Lower leg skin (tissue), 3 donors: ENCODE data around the gene NLRP9.

Experiments used
- POLR2A ChIP-seq, 2 donors: fragments of 450-650 bp; IDR thresholded peaks; one replicate each; pipeline ENCODE4 v1.6.1; 2016 to 2017; ENCODE audit warnings: antibody characterized with exemption in 2 of 2, mild to moderate bottlenecking in 1 of 2, moderate library complexity in 1 of 2
- TF ChIP-seq, protein P1 (sequence below), 3 donors: fragments of 450-650 bp; IDR thresholded peaks; one replicate each; pipeline ENCODE4 v1.5.1; 2016; ENCODE audit warnings: antibody characterized with exemption in 3 of 3, mild to moderate bottlenecking in 3 of 3, moderate library complexity in 2 of 3

DNA sequence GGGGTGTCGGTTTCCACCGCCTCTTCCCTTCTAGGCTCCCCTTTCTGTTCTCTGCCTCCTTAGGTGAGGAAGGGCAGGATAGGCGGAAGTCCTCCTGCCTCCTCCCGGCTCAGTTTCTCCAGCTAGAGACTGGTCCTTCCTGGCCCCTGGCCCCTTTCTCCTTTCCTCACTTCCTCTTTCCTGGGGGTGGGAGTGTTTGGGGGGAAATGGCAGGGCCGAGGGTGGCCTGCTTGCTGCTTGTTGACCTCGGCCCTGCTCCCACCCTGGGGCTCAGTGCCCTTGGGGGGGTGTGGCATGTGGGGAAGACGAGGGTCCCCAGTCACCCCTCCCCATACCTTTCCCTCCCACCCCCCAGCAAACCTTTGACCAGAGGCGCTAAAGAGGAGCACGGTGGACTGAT, 78.4 kb downstream of the NLRP9 start:
- TF ChIP-seq, protein P1, sequence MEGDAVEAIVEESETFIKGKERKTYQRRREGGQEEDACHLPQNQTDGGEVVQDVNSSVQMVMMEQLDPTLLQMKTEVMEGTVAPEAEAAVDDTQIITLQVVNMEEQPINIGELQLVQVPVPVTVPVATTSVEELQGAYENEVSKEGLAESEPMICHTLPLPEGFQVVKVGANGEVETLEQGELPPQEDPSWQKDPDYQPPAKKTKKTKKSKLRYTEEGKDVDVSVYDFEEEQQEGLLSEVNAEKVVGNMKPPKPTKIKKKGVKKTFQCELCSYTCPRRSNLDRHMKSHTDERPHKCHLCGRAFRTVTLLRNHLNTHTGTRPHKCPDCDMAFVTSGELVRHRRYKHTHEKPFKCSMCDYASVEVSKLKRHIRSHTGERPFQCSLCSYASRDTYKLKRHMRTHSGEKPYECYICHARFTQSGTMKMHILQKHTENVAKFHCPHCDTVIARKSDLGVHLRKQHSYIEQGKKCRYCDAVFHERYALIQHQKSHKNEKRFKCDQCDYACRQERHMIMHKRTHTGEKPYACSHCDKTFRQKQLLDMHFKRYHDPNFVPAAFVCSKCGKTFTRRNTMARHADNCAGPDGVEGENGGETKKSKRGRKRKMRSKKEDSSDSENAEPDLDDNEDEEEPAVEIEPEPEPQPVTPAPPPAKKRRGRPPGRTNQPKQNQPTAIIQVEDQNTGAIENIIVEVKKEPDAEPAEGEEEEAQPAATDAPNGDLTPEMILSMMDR (IDR thresholded peaks at IDR 0.05), result no peak
- TF ChIP-seq POLR2A (IDR thresholded peaks at IDR 0.05), result no peak
